Peyer's patch (tissue), 4 donors: Measurements from ENCODE around the gene PLA2G6. TPM values are rescaled to one million over a fixed set of nuclear protein-coding genes. Genes with fewer than 3 reads are reported as not detected.
"Not testable (repeated sequence)": the region's sequence is repeated elsewhere in the genome, so short reads cannot be mapped to it uniquely, and the experiment has no call there.

Experiments
- DNase-seq, 3 donors: peaks; one replicate each; pipeline ENCODE4 v3.0.0-alpha.2; 2017 to 2019
- H3K27ac ChIP-seq, 4 donors: fragments of 200-600 bp; sonication (generic); one replicate each; pipeline ENCODE4 v1.5.1; 2016 to 2019
- H3K27me3 ChIP-seq, 2 donors: fragments of 200-600 bp; sonication (generic); one replicate each; pipeline ENCODE4 v1.5.1; 2019
- H3K36me3 ChIP-seq, 3 donors: fragments of 200-600 bp; sonication (generic); one replicate each; pipeline ENCODE4 v1.5.1; 2016 to 2019
- H3K4me1 ChIP-seq, 4 donors: fragments of 200-600 bp; sonication (generic); one replicate each; pipeline ENCODE4 v1.5.1; 2016 to 2019
- H3K4me3 ChIP-seq, 4 donors: fragments of 200-600 bp; sonication (generic); 1 replicate in 3 of 4; 2 replicates in 1 of 4; pipeline ENCODE4 v1.5.1; 2016 to 2019; ENCODE audit warnings: mild to moderate bottlenecking in 1 of 4
- H3K9me3 ChIP-seq, 4 donors: fragments of 200-600 bp; sonication (generic); one replicate each; pipeline ENCODE4 v1.5.1; 2016 to 2019; ENCODE audit warnings: mild to moderate bottlenecking in 1 of 4
- CTCF ChIP-seq, 6 experiments: fragments of 450-650 bp in 4 of 6; fragments of 200-600 bp in 2 of 6; sonication (generic) in 1 of 6; IDR thresholded peaks; one replicate each; pipeline ENCODE4 v1.5.1; 2017 to 2019; ENCODE audit warnings: antibody characterized with exemption in 6 of 6, mild to moderate bottlenecking in 3 of 6, moderate library complexity in 1 of 6
- POLR2A ChIP-seq, 2 donors: fragments of 450-650 bp; IDR thresholded peaks; one replicate each; pipeline ENCODE4 v1.5.1; 2017; ENCODE audit warnings: antibody characterized with exemption in 2 of 2, mild to moderate bottlenecking in 2 of 2, moderate library complexity in 2 of 2
- total RNA-seq, 4 donors: library from RNA; depleted of rRNA; stranded (reverse); fragments of >200 nt; gene quantifications; one replicate each; pipeline ENCODE4 v1.1.0, GENCODE V29; 2016

PLA2G6 gene
- total RNA-seq, 4 donors from 2014 or later: 19.3 to 102 (median 60.6) TPM

GRCh38 chr22:38122616-38123015, 59.0 kb downstream of the PLA2G6 start:
- Histone ChIP-seq H3K27me3 (no peaks in the 10 kb centered on the region), H3K27ac (no peak overlapping the region), H3K4me3 (no peak overlapping the region), H3K9me3 (no peaks in the 10 kb centered on the region), H3K36me3 (peaks cover 0 to 7% (median 0%) of the 10 kb centered on the region in 3 donors), H3K4me1 (no peaks in the 10 kb centered on the region)
- no peak for DNase-seq
- TF ChIP-seq POLR2A (IDR thresholded peaks at IDR 0.05) (no peak), CTCF (IDR thresholded peaks at IDR 0.05) (no peak)

GRCh38 chr22:38120359-38121110, 61.1 kb downstream of the PLA2G6 start:
- TF ChIP-seq POLR2A (IDR thresholded peaks at IDR 0.05) (no peak), CTCF (IDR thresholded peaks at IDR 0.05) (no peak)

GRCh38 chr22:38118747-38119146, 62.9 kb downstream of the PLA2G6 start:
- DNase-seq, H3K9me3 ChIP-seq, H3K4me1 ChIP-seq, H3K27ac ChIP-seq, H3K36me3 ChIP-seq, H3K4me3 ChIP-seq, H3K27me3 ChIP-seq: not testable (repeated sequence)

More at GRCh38 chr22:38120359-38121110, 61.1 kb downstream of the PLA2G6 start:
- DNase-seq: peak in 1 of 3 donors; percentile 66
- no peaks in the 10 kb centered on the region for H3K27me3 ChIP-seq
- no peaks in the 10 kb centered on the region for H3K9me3 ChIP-seq
- H3K4me3 ChIP-seq: no peak overlapping the region
- peaks cover 0 to 5% (median 0%) of the 10 kb centered on the region in 3 donors for H3K36me3 ChIP-seq
- no peak overlapping the region for H3K27ac ChIP-seq
- H3K4me1 ChIP-seq: no peaks in the 10 kb centered on the region

- H3K4me1 ChIP-seq: no peaks in the 10 kb centered on the region
- no peak for TF ChIP-seq POLR2A (IDR thresholded peaks at IDR 0.05)
- no peak for TF ChIP-seq CTCF (IDR thresholded peaks at IDR 0.05)
- H3K27ac ChIP-seq: no peak overlapping the region
- H3K36me3 ChIP-seq: peaks cover 0 to 11% (median 0%) of the 10 kb centered on the region in 3 donors
- no peaks in the 10 kb centered on the region for H3K27me3 ChIP-seq
- H3K9me3 ChIP-seq: no peaks in the 10 kb centered on the region
- no peak overlapping the region for H3K4me3 ChIP-seq
- DNase-seq: no peak
Observed at GRCh38 chr22:38118182-38118581, 63.4 kb downstream of the PLA2G6 start.

GRCh38 chr22:38117556-38117955, 64.1 kb downstream of the PLA2G6 start:
- H3K4me1 ChIP-seq, H3K9me3 ChIP-seq, DNase-seq, H3K27me3 ChIP-seq, H3K4me3 ChIP-seq, H3K27ac ChIP-seq: not testable (repeated sequence)
- H3K36me3 ChIP-seq: peaks cover 0 to 11% (median 0%) of the 10 kb centered on the region in 3 donors

- TF ChIP-seq POLR2A (IDR thresholded peaks at IDR 0.05) (no peak), CTCF (IDR thresholded peaks at IDR 0.05) (no peak)
- no peaks in the 10 kb centered on the region for H3K4me1 ChIP-seq
- H3K27me3 ChIP-seq: no peaks in the 10 kb centered on the region
- H3K9me3 ChIP-seq: no peaks in the 10 kb centered on the region
- no peak overlapping the region for H3K4me3 ChIP-seq
- H3K27ac ChIP-seq: no peak overlapping the region
- no peak for DNase-seq
- H3K36me3 ChIP-seq: peaks cover 0 to 11% (median 0%) of the 10 kb centered on the region in 3 donors
Observed at GRCh38 chr22:38115423-38116205, 66.0 kb downstream of the PLA2G6 start.
